ENCODE results near the gene TRIM28. TPM values are rescaled to one million over a fixed set of nuclear protein-coding genes. Genes with fewer than 3 reads are reported as not detected.
A peak's percentile ranks its signal among the peaks of the same experiment; 100 is the strongest.
"Not testable (repeated sequence)": the region's sequence is repeated elsewhere in the genome, so short reads cannot be mapped to it uniquely, and the experiment has no call there.

The TRIM28 gene
- total and polyA plus RNA-seq, 4 experiments from 2014 or later: 19.4 to 348 (median 206) TPM

DNA sequence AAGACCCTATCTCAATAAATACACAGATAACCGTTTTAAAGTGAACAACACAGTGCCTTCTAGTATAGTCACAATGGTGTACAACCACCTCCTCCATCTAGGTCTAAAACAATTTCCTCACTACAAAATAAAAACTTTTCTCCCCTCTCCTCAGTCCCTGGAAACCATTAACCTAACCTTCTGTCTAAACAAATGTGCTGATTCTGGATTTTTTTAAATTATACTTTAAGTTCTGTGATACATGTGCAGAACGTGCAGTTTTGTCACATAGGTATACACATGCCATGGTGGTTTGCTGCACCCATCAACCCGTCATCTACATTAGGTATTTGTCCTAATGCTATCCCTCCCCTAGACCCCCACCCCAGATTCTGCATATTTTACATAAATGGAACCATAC lies 14.5 kb upstream of the TRIM28 start:
- Histone ChIP-seq H3K9me3 (ENCODE audit: control insufficient read depth in 1 of 2, low read length in 2 of 2) (no peaks in the 10 kb centered on the region), H3K27ac (ENCODE audit: low read depth, low read length) (no peak overlapping the region), H3K4me3 (ENCODE audit: low read length in 2 of 2) (no peak overlapping the region), H3K27me3 (ENCODE audit: insufficient read depth, low read length) (no peaks in the 10 kb centered on the region), H3K36me3 (ENCODE audit: insufficient read depth, low read length) (no peaks in the 10 kb centered on the region), H3K4me1 (ENCODE audit: insufficient read depth, low read length) (no peaks in the 10 kb centered on the region)
- Mint-ChIP-seq H3K27ac (peak overlapping the region in 1 of 7 donors; percentile 35), H3K4me3 (no peak overlapping the region), H3K9me3 (peaks cover 0 to 3% (median 0%) of the 10 kb centered on the region in 8 donors), H3K27me3 (peaks cover 2 to 8% of the 10 kb centered on the region in 2 donors), H3K4me1 (no peaks in the 10 kb centered on the region), H3K36me3 (no peaks in the 10 kb centered on the region)
- ChIA-PET POLR2A (ENCODE audit: partially characterized antibody) (no interaction called here), CTCF (ENCODE audit: partially characterized antibody) (interaction anchor here (1.5 kb wide), 2 partner anchors 9 to 15 kb away, joined by 3 to 9 read pairs; partner anchors contain the start of gene ZBTB45)
- intact Hi-C loops (cut with micrococcal nuclease): no loop called here
- DNase-seq: no peak

GRCh38 chr19:58531034-58531840 lies 12.6 kb upstream of the TRIM28 start:
- Mint-ChIP-seq H3K4me3 (no peak overlapping the region), H3K27ac (no peak overlapping the region), H3K36me3 (no peaks in the 10 kb centered on the region), H3K4me1 (no peaks in the 10 kb centered on the region), H3K9me3 (peaks cover 0 to 3% (median 0%) of the 10 kb centered on the region in 8 donors), H3K27me3 (peaks cover 2 to 8% of the 10 kb centered on the region in 2 donors)
- H3K27me3 ChIP-seq (ENCODE audit: insufficient read depth, low read length): no peaks in the 10 kb centered on the region
- no peak overlapping the region for H3K27ac ChIP-seq (ENCODE audit: low read depth, low read length)
- no peak for DNase-seq
- H3K4me1 ChIP-seq (ENCODE audit: insufficient read depth, low read length): no peaks in the 10 kb centered on the region
- H3K4me3 ChIP-seq (ENCODE audit: low read length in 2 of 2): no peak overlapping the region
- CTCF ChIA-PET (ENCODE audit: partially characterized antibody): no interaction called here
- intact Hi-C loops (cut with micrococcal nuclease): no loop called here
- POLR2A ChIA-PET (ENCODE audit: partially characterized antibody): interaction anchor here (1.1 kb wide), 1 partner anchor 11 kb away, joined by 6 read pairs; the partner anchor contains the start of gene ZBTB45
- H3K36me3 ChIP-seq (ENCODE audit: insufficient read depth, low read length): no peaks in the 10 kb centered on the region
- no peaks in the 10 kb centered on the region for H3K9me3 ChIP-seq (ENCODE audit: control insufficient read depth in 1 of 2, low read length in 2 of 2)

- no peak overlapping the region for H3K27ac ChIP-seq (ENCODE audit: low read depth, low read length)
- intact Hi-C loops (cut with micrococcal nuclease): no loop called here
- H3K4me1 Mint-ChIP-seq: peaks cover 0 to 10% (median 4%) of the 10 kb centered on the region in 4 donors
- no peak for DNase-seq
- ChIA-PET POLR2A (ENCODE audit: partially characterized antibody) (interaction anchor here (0.7 kb wide), 1 partner anchor 7 kb away, joined by 3 read pairs; no protein-coding TSS in a partner anchor), CTCF (ENCODE audit: partially characterized antibody) (interaction anchor here (1.0 kb wide), 1 partner anchor 16 kb away, joined by 3 read pairs; the partner anchor contains the start of gene ZBTB45)
- no peaks in the 10 kb centered on the region for H3K9me3 Mint-ChIP-seq
- H3K4me1 ChIP-seq (ENCODE audit: insufficient read depth, low read length): peaks cover 15% of the 10 kb centered on the region
- H3K36me3 Mint-ChIP-seq: no peaks in the 10 kb centered on the region
- H3K27me3 ChIP-seq (ENCODE audit: insufficient read depth, low read length): no peaks in the 10 kb centered on the region
- no peaks in the 10 kb centered on the region for H3K36me3 ChIP-seq (ENCODE audit: insufficient read depth, low read length)
- peaks cover 2 to 13% of the 10 kb centered on the region in 2 donors for H3K27me3 Mint-ChIP-seq
- H3K27ac Mint-ChIP-seq: no peak overlapping the region
- H3K4me3 Mint-ChIP-seq: no peak overlapping the region
- H3K9me3 ChIP-seq (ENCODE audit: control insufficient read depth in 1 of 2, low read length in 2 of 2): no peaks in the 10 kb centered on the region
- no peak overlapping the region for H3K4me3 ChIP-seq (ENCODE audit: low read length in 2 of 2)
Measured at GRCh38 chr19:58535857-58536256, 8.0 kb upstream of the TRIM28 start.

DNA sequence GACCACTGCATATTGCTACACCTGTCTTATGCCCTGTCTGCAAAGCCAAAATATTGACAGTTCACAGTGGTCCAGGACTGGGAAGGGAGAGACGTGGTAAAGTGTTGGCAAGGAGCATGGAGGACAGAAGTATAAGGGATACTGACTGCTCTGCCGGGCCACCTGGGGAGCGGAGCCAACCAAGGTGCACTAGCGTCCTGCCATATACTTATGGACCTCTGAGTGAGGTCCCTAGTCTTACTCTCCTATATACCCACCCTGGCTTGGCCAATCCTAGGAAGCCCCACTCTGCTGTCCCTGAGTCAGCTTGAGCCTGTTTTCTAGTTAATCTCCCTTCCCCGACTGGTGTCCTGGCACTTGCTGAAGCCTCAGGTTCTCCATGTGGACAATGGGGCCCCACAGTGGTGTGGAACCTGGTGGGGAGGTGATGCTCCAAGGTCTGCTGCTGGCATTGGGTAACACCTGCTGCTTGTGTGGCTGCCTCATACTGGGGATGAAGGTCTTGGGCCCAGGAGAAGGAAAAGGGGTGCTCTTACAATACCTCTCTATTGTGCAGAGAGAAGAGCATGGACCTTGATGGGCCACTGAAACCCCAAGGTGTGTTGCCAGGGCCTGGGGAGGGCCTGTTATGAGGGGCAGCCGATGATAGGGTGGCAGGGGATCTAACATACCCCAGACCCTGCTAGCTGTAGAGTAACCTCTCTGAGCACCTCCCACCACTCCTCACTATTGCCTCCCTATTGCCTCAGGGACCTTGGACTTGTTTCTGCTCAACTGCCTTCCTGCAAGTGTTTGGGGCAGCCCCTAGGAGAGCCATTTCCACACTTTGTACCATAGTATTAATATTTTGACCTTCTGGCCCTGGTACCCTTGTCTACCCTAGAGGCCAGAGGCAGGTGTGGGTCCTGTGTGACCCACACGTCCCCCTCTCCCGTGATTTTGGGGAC lies 6.7 kb upstream of the TRIM28 start:
- intact Hi-C loops (cut with micrococcal nuclease): no loop called here
- Histone ChIP-seq H3K9me3 (ENCODE audit: control insufficient read depth in 1 of 2, low read length in 2 of 2) (no peaks in the 10 kb centered on the region), H3K4me1 (ENCODE audit: insufficient read depth, low read length) (peaks cover 15% of the 10 kb centered on the region), H3K27me3 (ENCODE audit: insufficient read depth, low read length) (no peaks in the 10 kb centered on the region), H3K4me3 (ENCODE audit: low read length in 2 of 2) (no peak overlapping the region), H3K27ac (ENCODE audit: low read depth, low read length) (no peak overlapping the region), H3K36me3 (ENCODE audit: insufficient read depth, low read length) (no peaks in the 10 kb centered on the region)
- Mint-ChIP-seq H3K27ac (peak overlapping the region in 3 of 7 donors; percentile 8 to 68 (median 9)), H3K9me3 (no peaks in the 10 kb centered on the region), H3K27me3 (peaks cover under 1 to 8% of the 10 kb centered on the region in 2 donors), H3K36me3 (no peaks in the 10 kb centered on the region), H3K4me1 (peaks cover 0 to 10% (median 4%) of the 10 kb centered on the region in 4 donors), H3K4me3 (peak overlapping the region in 4 of 8 donors; percentile 24 to 60 (median 38))
- ChIA-PET CTCF (ENCODE audit: partially characterized antibody) (no interaction called here), POLR2A (ENCODE audit: partially characterized antibody) (interaction anchor here (1.0 kb wide), 1 partner anchor 38 kb away, joined by 3 read pairs; no protein-coding TSS in a partner anchor)
- no peak for DNase-seq

DNA sequence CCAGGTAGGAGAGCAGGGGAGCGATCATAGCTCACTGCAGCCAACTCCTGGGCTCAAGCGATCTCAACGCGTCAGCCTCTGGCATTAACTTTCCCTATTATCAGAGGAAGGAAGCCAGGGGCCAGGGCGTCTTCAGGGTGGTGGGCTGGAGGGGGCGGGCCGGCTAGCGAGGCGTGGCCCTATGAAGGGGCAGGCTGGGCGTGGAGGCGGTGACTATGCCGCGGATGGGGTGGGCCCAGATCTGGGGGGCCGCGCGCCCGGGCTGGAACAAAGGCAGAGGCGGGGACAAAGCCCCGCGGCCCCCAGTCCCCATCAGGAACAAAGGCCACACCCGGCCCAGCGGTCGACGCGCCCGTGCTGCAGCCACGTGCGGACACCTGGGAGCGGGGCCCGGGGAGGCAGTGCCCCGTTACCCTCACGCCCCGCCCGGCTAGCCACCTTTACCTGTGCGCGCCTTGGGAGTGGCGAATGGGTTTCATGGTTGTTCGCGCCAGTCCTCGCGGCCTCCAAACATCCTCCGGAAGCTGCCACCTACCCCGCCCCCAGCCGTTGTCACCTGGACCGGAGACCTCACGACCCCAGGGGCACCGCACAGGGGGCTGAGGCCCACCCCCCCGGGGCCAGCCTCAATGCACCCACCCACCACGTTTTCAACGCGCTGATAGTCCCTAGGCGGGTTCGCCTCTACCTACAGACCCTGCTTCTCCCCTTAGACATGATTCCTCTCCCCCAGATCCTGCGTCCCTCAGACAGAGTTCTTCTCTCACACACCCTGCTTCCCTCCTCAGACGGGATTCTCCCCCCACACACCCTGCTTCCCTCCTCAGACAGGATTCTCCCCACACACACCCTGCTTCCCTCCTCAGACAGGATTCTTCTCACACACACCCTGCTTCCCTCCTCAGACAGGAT lies 5.4 kb upstream of the TRIM28 start:
- H3K4me1 Mint-ChIP-seq: peaks cover 3 to 11% (median 5%) of the 10 kb centered on the region in 4 donors
- H3K36me3 Mint-ChIP-seq: no peaks in the 10 kb centered on the region
- no peaks in the 10 kb centered on the region for H3K27me3 ChIP-seq (ENCODE audit: insufficient read depth, low read length)
- no peaks in the 10 kb centered on the region for H3K9me3 Mint-ChIP-seq
- H3K27ac Mint-ChIP-seq: peak overlapping the region in 5 of 7 donors; percentile 47 to 91 (median 72)
- peaks cover 0 to 10% of the 10 kb centered on the region in 2 donors for H3K27me3 Mint-ChIP-seq
- no peaks in the 10 kb centered on the region for H3K9me3 ChIP-seq (ENCODE audit: control insufficient read depth in 1 of 2, low read length in 2 of 2)
- H3K4me1 ChIP-seq (ENCODE audit: insufficient read depth, low read length): peaks cover 15% of the 10 kb centered on the region
- peak in 2 of 5 donors; percentile 33 to 36 for DNase-seq
- H3K4me3 ChIP-seq (ENCODE audit: low read length in 2 of 2): peak overlapping the region in 1 of 2 donors; percentile 37
- H3K36me3 ChIP-seq (ENCODE audit: insufficient read depth, low read length): no peaks in the 10 kb centered on the region
- H3K4me3 Mint-ChIP-seq: peak overlapping the region; percentile 41 to 79 (median 66)
- H3K27ac ChIP-seq (ENCODE audit: low read depth, low read length): no peak overlapping the region
- POLR2A ChIA-PET (ENCODE audit: partially characterized antibody): interaction anchor here (0.9 to 1.4 kb wide), 4 partner anchors 16 to 37 kb away, joined by 3 to 16 read pairs (median 3); partner anchors contain the start of genes CHMP2A and ZBTB45
- CTCF ChIA-PET (ENCODE audit: partially characterized antibody): interaction anchor here (0.8 kb wide), 1 partner anchor 19 kb away, joined by 3 read pairs; the partner anchor contains the start of gene ZBTB45
- intact Hi-C loops (cut with micrococcal nuclease): no loop called here

DNA sequence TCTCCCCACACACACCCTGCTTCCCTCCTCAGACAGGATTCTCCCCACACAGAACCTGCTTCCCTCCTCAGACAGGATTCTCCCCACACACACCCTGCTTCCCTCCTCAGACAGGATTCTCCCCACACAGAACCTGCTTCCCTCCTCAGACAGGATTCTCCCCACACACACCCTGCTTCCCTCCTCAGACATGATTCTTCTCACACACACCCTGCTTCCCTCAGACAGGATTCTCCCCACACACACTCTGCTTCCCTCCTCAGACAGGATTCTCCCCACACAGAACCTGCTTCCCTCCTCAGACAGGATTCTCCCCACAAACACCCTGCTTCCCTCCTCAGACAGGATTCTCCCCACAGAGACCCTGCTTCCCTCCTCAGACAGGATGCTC lies 4.7 kb upstream of the TRIM28 start:
- CTCF ChIA-PET (ENCODE audit: partially characterized antibody); H3K27ac ChIP-seq (ENCODE audit: low read depth, low read length); H3K9me3 Mint-ChIP-seq; H3K4me3 ChIP-seq (ENCODE audit: low read length in 2 of 2); H3K4me3 Mint-ChIP-seq; intact Hi-C loops (cut with micrococcal nuclease); DNase-seq; H3K36me3 ChIP-seq (ENCODE audit: insufficient read depth, low read length); H3K9me3 ChIP-seq (ENCODE audit: control insufficient read depth in 1 of 2, low read length in 2 of 2); H3K27me3 ChIP-seq (ENCODE audit: insufficient read depth, low read length); H3K36me3 Mint-ChIP-seq: not testable (repeated sequence)
- peaks cover 15% of the 10 kb centered on the region for H3K4me1 ChIP-seq (ENCODE audit: insufficient read depth, low read length)
- Mint-ChIP-seq H3K4me1 (peaks cover 9 to 18% (median 10%) of the 10 kb centered on the region in 4 donors), H3K27me3 (peaks cover 0 to 13% of the 10 kb centered on the region in 2 donors), H3K27ac (peak overlapping the region in 4 of 7 donors; percentile 63 to 91 (median 76))
- POLR2A ChIA-PET (ENCODE audit: partially characterized antibody): interaction anchor here (0.9 to 1.4 kb wide), 3 partner anchors 16 to 25 kb away, joined by 3 to 16 read pairs (median 3); partner anchors contain the start of genes CHMP2A and ZBTB45
